IMR-90 (cell line): ENCODE measurements around the gene JPH3. TPM values are rescaled to one million over a fixed set of nuclear protein-coding genes. Genes with fewer than 3 reads are reported as not detected.

Experiments
- ATAC-seq: fragments of 200-7000 bp; cut with Tn5 transposase; 2 replicates; pipeline ENCODE4 v1.9.1; 2020; ENCODE audit warnings: low read depth, mild to moderate bottlenecking, moderate library complexity
- BruUV-seq: library from RNA; stranded (reverse); fragments of 400-500 nt; replicated peaks from 2 replicates; lab custom pipeline; 2021; lab: Mats Ljungman, UMichigan
- CTCF ChIA-PET: fragments of 300-600 bp; formaldehyde crosslinking; extraction: SDS; loops from one replicate; lab custom pipeline; 2021; ENCODE audit warnings: antibody characterized with exemption; lab: Yijun Ruan, JAX
- POLR2A ChIA-PET: fragments of 300-600 bp; sonication (Branson Sonifier 250); formaldehyde crosslinking; loops from one replicate; lab custom pipeline; 2022; ENCODE audit warnings: antibody characterized with exemption; ENCODE audit not compliant: unreplicated experiment; lab: Charles Lee
- DNase-seq: peaks from one replicate; pipeline ENCODE4 v3.0.0; 2013
- H2AFZ ChIP-seq: replicated peaks from 2 replicates; pipeline ENCODE3; 2013; ENCODE audit warnings: low read length, mild to moderate bottlenecking; ENCODE audit not compliant: poor library complexity
- H2AK5ac ChIP-seq: 2 replicates; pipeline ENCODE4 v1.6.1; 2013; ENCODE audit warnings: low read depth, low read length, inconsistent platforms
- H2AK9ac ChIP-seq: replicated peaks from 2 replicates; pipeline ENCODE3; 2013; ENCODE audit warnings: mild to moderate bottlenecking, low read depth, low read length, moderate library complexity; ENCODE audit not compliant: poor library complexity
- H2BK120ac ChIP-seq: 2 replicates; pipeline ENCODE4 v1.6.1; 2013; ENCODE audit warnings: low read depth, low read length, inconsistent platforms
- H2BK15ac ChIP-seq: 3 replicates; pipeline ENCODE4 v1.6.1; 2013; ENCODE audit warnings: low read depth, low read length, inconsistent platforms
- H2BK20ac ChIP-seq: 2 replicates; pipeline ENCODE4 v1.6.1; 2013; ENCODE audit warnings: low read depth, mild to moderate bottlenecking, inconsistent platforms, low read length, moderate library complexity
- H2BK5ac ChIP-seq: 2 replicates; pipeline ENCODE4 v1.6.1; 2013; ENCODE audit warnings: mild to moderate bottlenecking, low read depth, low read length, inconsistent platforms; ENCODE audit not compliant: poor library complexity, severe bottlenecking
- H3K14ac ChIP-seq: replicated peaks from 2 replicates; pipeline ENCODE4 v1.6.1; 2013; ENCODE audit warnings: low read depth, low read length, inconsistent platforms
- H3K18ac ChIP-seq: 2 replicates; pipeline ENCODE4 v1.6.1; 2013; ENCODE audit warnings: low read depth, low read length, control low read depth
- H3K23ac ChIP-seq: 2 replicates; pipeline ENCODE4 v1.6.1; 2013; ENCODE audit warnings: low read depth, low read length, inconsistent platforms
- H3K27ac ChIP-seq: 2 replicates; pipeline ENCODE4 v1.5.1; 2013; ENCODE audit warnings: mild to moderate bottlenecking, control low read depth, low read length; ENCODE audit not compliant: insufficient read depth
- H3K27me3 ChIP-seq: 2 replicates; pipeline ENCODE4 v1.6.1; 2013; ENCODE audit warnings: low read length; ENCODE audit not compliant: control insufficient read depth, insufficient read depth
- H3K36me3 ChIP-seq: 2 replicates; pipeline ENCODE4 v1.6.1; 2013; ENCODE audit warnings: low read length, mixed read lengths; ENCODE audit not compliant: control insufficient read depth, insufficient read depth
- H3K4ac ChIP-seq: 2 replicates; pipeline ENCODE4 v1.6.1; 2013; ENCODE audit warnings: low read depth, low read length, inconsistent platforms
- H3K4me1 ChIP-seq: 2 replicates; pipeline ENCODE4 v1.6.1; 2013; ENCODE audit warnings: low read length, mixed read lengths; ENCODE audit not compliant: control insufficient read depth, insufficient read depth
- H3K4me2 ChIP-seq: 2 replicates; pipeline ENCODE4 v1.6.1; 2013; ENCODE audit warnings: low read depth, mild to moderate bottlenecking, control low read depth, low read length, moderate library complexity
- H3K4me3 ChIP-seq: 2 replicates; pipeline ENCODE4 v1.5.1; 2013; ENCODE audit warnings: low read depth, mild to moderate bottlenecking, control low read depth, low read length, moderate library complexity; ENCODE audit not compliant: insufficient read depth
- H3K56ac ChIP-seq: 2 replicates; pipeline ENCODE4 v1.6.1; 2013; ENCODE audit warnings: low read length, inconsistent platforms; ENCODE audit not compliant: insufficient read depth; ENCODE audit errors: extremely low read depth
- H3K79me1 ChIP-seq, 2 experiments: 2 replicates each; pipeline ENCODE4 v1.6.1; 2013; ENCODE audit warnings: low read length in 2 of 2, inconsistent platforms in 1 of 2, low read depth in 1 of 2
- H3K9ac ChIP-seq: 2 replicates; pipeline ENCODE4 v1.6.1; 2013; ENCODE audit warnings: low read depth, low read length, control low read depth
- H3K9me1 ChIP-seq: 2 replicates; pipeline ENCODE4 v1.6.1; 2013; ENCODE audit warnings: low read length, inconsistent platforms; ENCODE audit not compliant: insufficient read depth
- H3K9me3 ChIP-seq: 2 replicates; pipeline ENCODE4 v1.6.1; 2013; ENCODE audit warnings: low read length; ENCODE audit not compliant: control insufficient read depth, insufficient read depth
- H4K20me1 ChIP-seq: 2 replicates; pipeline ENCODE4 v1.6.1; 2013; ENCODE audit warnings: low read length, inconsistent platforms; ENCODE audit not compliant: insufficient read depth
- H4K5ac ChIP-seq: 2 replicates; pipeline ENCODE4 v1.6.1; 2013; ENCODE audit warnings: mild to moderate bottlenecking, low read depth, low read length, control low read depth
- H4K8ac ChIP-seq, 2 experiments: 2 replicates each; pipeline ENCODE4 v1.6.1; 2013; ENCODE audit warnings: low read depth in 2 of 2, low read length in 2 of 2, control low read depth in 1 of 2, inconsistent platforms in 1 of 2
- H4K91ac ChIP-seq: 2 replicates; pipeline ENCODE4 v1.6.1; 2013; ENCODE audit warnings: low read depth, low read length, inconsistent platforms; ENCODE audit not compliant: insufficient read depth
- BHLHE40 ChIP-seq: fragments of 150-350 bp; IDR thresholded peaks from 2 replicates; pipeline ENCODE4 v1.6.1; 2016; ENCODE audit warnings: mild to moderate bottlenecking, low read depth, low read length
- CEBPB ChIP-seq: IDR thresholded peaks from 2 replicates; pipeline ENCODE4 v1.6.1; 2012; ENCODE audit warnings: low read depth, low read length, improper control_type of control experiment
- CHD1 ChIP-seq: IDR thresholded peaks from 2 replicates; pipeline ENCODE4 v1.6.1; 2012; ENCODE audit warnings: low read depth, low read length, improper control_type of control experiment
- CTCF ChIP-seq: conservative IDR thresholded peaks from 2 replicates; pipeline ENCODE4 v1.5.1; 2012; ENCODE audit warnings: mild to moderate bottlenecking, low read depth, low read length, improper control_type of control experiment
- ELK1 ChIP-seq: fragments of 150-350 bp; IDR thresholded peaks from 2 replicates; pipeline ENCODE4 v1.6.1; 2016; ENCODE audit warnings: low read depth, mild to moderate bottlenecking, low read length, moderate library complexity, borderline replicate concordance
- FOS ChIP-seq: fragments of 150-350 bp; IDR thresholded peaks from 2 replicates; pipeline ENCODE4 v1.6.1; 2016; ENCODE audit warnings: low read depth, low read length
- MAFK ChIP-seq: IDR thresholded peaks from 2 replicates; pipeline ENCODE4 v1.6.1; 2012; ENCODE audit warnings: low read depth, low read length, improper control_type of control experiment
- MXI1 ChIP-seq: IDR thresholded peaks from 2 replicates; pipeline ENCODE4 v1.6.1; 2012; ENCODE audit warnings: low read depth, mild to moderate bottlenecking, low read length, moderate library complexity, borderline replicate concordance
- NFE2L2 ChIP-seq: fragments of 150-350 bp; IDR thresholded peaks from 2 replicates; pipeline ENCODE4 v1.6.1; 2016; ENCODE audit warnings: low read depth, mild to moderate bottlenecking, low read length
- POLR2A ChIP-seq: IDR thresholded peaks from 2 replicates; pipeline ENCODE4 v1.6.1; 2012; ENCODE audit warnings: mild to moderate bottlenecking, low read depth, low read length
- RAD21 ChIP-seq: IDR thresholded peaks from 2 replicates; pipeline ENCODE4 v1.6.1; 2012; ENCODE audit warnings: low read length, improper control_type of control experiment
- RCOR1 ChIP-seq: IDR thresholded peaks from 2 replicates; pipeline ENCODE4 v1.6.1; 2012; ENCODE audit warnings: mild to moderate bottlenecking, low read length, improper control_type of control experiment; ENCODE audit not compliant: insufficient replicate concordance
- SMC3 ChIP-seq: fragments of 150-350 bp; IDR thresholded peaks from 2 replicates; pipeline ENCODE4 v1.6.1; 2016; ENCODE audit warnings: low read depth, mild to moderate bottlenecking, antibody characterized with exemption, low read length, moderate library complexity
- USF2 ChIP-seq: fragments of 150-350 bp; IDR thresholded peaks from 2 replicates; pipeline ENCODE4 v1.6.1; 2017; ENCODE audit warnings: mild to moderate bottlenecking, antibody characterized with exemption, low read length, low read depth
- WGBS, 2 experiments: methylation state at CpG; one replicate each; pipeline versions ENCODE4 v1.1.5 to v1.1.7; 2013; ENCODE audit warnings: missing lambda C conversion rate in 2 of 2; ENCODE audit not compliant: insufficient read length in 1 of 2; ENCODE audit errors: extremely low coverage in 2 of 2; 5-methylcytosine and 5-hydroxymethylcytosine counted together
- dilution Hi-C: fragments of 300-500 bp; cut with HindIII; formaldehyde crosslinking; loops from one replicate; pipeline ENCODE4 v1.14.3; 2018; ENCODE audit warnings: low sequenced_read_pairs; ENCODE audit not compliant: unreplicated experiment
- in situ Hi-C: fragments of 300-500 bp; cut with MboI; formaldehyde crosslinking; loops from 3 replicates; pipeline ENCODE4 v1.14.3; 2019; ENCODE audit warnings: low sequenced_read_pairs, inconsistent platforms, mixed read lengths
- intact Hi-C: fragments of 100-400 bp; cut with micrococcal nuclease; formaldehyde crosslinking; loops from 2 replicates; pipeline ENCODE4 v1.10.0; 2022
- polyA plus RNA-seq, 3 experiments: library from polyadenylated mRNA; depleted of rRNA; stranded (reverse); fragments of >200 nt; gene quantifications; 2 replicates each; pipeline ENCODE4 v1.2.3, GENCODE V29; 2012; ENCODE audit warnings: low replicate concordance in 1 of 3
- total RNA-seq: library from RNA; depleted of rRNA; stranded (reverse); fragments of >200 nt; gene quantifications from 2 replicates; pipeline ENCODE4 v1.2.3, GENCODE V29; 2012

Gene JPH3
- total and polyA plus RNA-seq, 2 of the 4 experiments (the other 2 are of a cell fraction): 0.03 TPM; not detected in 1

- DNase-seq (no peak), ATAC-seq (no peak)
- POLR2A ChIA-PET: no interaction called here
- no peak overlapping the region for H4K8ac ChIP-seq
- no peak overlapping the region for H3K4me2 ChIP-seq
- no peaks in the 10 kb centered on the region for H3K9me1 ChIP-seq
- intact Hi-C loops: no loop called here
- peaks cover 2% of the 10 kb centered on the region for H3K9me3 ChIP-seq
- H3K23ac ChIP-seq: no peak overlapping the region
- no peak overlapping the region for H3K27ac ChIP-seq
- H2AFZ ChIP-seq: no peak overlapping the region
- H4K91ac ChIP-seq: no peak overlapping the region
- no peak overlapping the region for H2BK15ac ChIP-seq
- BruUV-seq: no TSS peak
- in situ Hi-C loops: no loop called here
- H2BK120ac ChIP-seq: no peak overlapping the region
- CTCF ChIA-PET: no interaction called here
- H3K79me1 ChIP-seq: no peaks in the 10 kb centered on the region
- TF ChIP-seq SMC3: no peak
- no peak for TF ChIP-seq NFE2L2
- no peak for TF ChIP-seq BHLHE40
- no peak for TF ChIP-seq CHD1
- no peak for TF ChIP-seq RAD21
- no peak for TF ChIP-seq CEBPB
- no peak for TF ChIP-seq RCOR1
- no peak for TF ChIP-seq CTCF
- no peak for TF ChIP-seq MXI1
- TF ChIP-seq MAFK: no peak
- TF ChIP-seq FOS: no peak
- no peak for TF ChIP-seq USF2
- TF ChIP-seq POLR2A: no peak
- TF ChIP-seq ELK1: no peak
- H2AK9ac ChIP-seq: no peak overlapping the region
- H3K56ac ChIP-seq: no peak overlapping the region
- no peak overlapping the region for H4K5ac ChIP-seq
- H3K4me3 ChIP-seq: no peak overlapping the region
- no peak overlapping the region for H3K14ac ChIP-seq
- no peak overlapping the region for H2BK5ac ChIP-seq
- no peak overlapping the region for H3K4ac ChIP-seq
- H3K36me3 ChIP-seq: no peaks in the 10 kb centered on the region
- H3K18ac ChIP-seq: no peak overlapping the region
- 65% methylated on average over 4 of the region's 13 CpGs; no CpG with 5 or more reads in 1 of the 2 experiments for WGBS, 2 experiments
- H3K4me1 ChIP-seq: no peaks in the 10 kb centered on the region
- no peak overlapping the region for H2BK20ac ChIP-seq
- H3K27me3 ChIP-seq: peaks cover 62% of the 10 kb centered on the region
- dilution Hi-C loops: no loop called here
- H3K9ac ChIP-seq: no peak overlapping the region
- no peak overlapping the region for H2AK5ac ChIP-seq
- no peaks in the 10 kb centered on the region for H4K20me1 ChIP-seq
Measured at GRCh38 chr16:87625241-87625797, 23.0 kb downstream of the JPH3 start.
